D721Med (cell line): ENCODE data around the gene PGLYRP4.

Source experiments
- DNase-seq: peaks from one replicate; pipeline ENCODE4 v3.0.0; 2011; ENCODE audit warnings: low spot score; ENCODE audit not compliant: insufficient read length
- FAIRE-seq: peaks from 2 replicates; lab custom pipeline; 2011; peaks lifted over from hg19 to GRCh38; lab: Jason Lieb, UNC
- TF ChIP-seq, protein P1 (sequence below): IDR thresholded peaks from 2 replicates; pipeline ENCODE4 v1.5.1; 2012; ENCODE audit warnings: mild to moderate bottlenecking, control low read depth; ENCODE audit not compliant: insufficient read depth; ENCODE audit errors: missing control alignments

Gene PGLYRP4

DNA sequence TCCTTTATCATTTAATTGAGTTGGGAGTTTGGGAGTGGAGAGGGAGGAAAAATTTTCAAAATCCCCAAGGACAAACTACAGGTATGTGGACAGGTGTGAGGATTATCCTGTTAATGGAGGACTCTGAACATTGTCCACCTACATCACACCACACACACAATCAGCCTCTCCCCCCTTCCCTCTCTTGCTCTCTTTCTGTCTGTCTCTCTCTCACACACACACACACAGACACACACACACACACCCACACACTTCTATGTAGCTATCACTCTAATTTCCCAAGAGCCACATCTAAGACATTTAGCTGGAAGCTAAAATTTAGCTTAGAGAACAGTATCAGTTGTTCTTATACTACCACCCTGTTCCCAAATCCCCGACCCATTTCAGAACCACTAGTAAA, 40.8 kb upstream of the PGLYRP4 start:
- FAIRE-seq (no peak), DNase-seq (no peak)
- TF ChIP-seq, protein P1, sequence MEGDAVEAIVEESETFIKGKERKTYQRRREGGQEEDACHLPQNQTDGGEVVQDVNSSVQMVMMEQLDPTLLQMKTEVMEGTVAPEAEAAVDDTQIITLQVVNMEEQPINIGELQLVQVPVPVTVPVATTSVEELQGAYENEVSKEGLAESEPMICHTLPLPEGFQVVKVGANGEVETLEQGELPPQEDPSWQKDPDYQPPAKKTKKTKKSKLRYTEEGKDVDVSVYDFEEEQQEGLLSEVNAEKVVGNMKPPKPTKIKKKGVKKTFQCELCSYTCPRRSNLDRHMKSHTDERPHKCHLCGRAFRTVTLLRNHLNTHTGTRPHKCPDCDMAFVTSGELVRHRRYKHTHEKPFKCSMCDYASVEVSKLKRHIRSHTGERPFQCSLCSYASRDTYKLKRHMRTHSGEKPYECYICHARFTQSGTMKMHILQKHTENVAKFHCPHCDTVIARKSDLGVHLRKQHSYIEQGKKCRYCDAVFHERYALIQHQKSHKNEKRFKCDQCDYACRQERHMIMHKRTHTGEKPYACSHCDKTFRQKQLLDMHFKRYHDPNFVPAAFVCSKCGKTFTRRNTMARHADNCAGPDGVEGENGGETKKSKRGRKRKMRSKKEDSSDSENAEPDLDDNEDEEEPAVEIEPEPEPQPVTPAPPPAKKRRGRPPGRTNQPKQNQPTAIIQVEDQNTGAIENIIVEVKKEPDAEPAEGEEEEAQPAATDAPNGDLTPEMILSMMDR = no peak

DNA sequence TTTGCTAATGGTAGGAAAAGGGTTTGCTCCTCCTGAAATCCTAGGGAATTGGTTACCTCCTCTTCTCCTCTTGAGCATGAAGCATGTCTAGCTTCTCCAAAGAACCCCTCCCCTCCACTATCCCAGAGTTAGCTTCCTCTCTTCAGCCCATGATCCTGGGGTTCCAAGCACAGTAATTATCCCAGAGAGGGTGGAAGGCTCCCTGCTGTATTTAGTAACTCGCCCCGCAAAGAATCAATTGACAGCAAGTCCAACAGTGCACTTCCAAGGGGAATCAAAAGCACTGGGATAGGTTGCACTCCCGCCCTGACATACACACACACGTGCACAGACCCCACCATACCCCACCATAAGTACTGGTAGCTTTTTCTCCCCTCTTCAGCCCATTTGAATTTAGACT, 39.1 kb upstream of the PGLYRP4 start:
- no peak for DNase-seq
- TF ChIP-seq, protein P1 = no peak
- FAIRE-seq = no peak

DNA sequence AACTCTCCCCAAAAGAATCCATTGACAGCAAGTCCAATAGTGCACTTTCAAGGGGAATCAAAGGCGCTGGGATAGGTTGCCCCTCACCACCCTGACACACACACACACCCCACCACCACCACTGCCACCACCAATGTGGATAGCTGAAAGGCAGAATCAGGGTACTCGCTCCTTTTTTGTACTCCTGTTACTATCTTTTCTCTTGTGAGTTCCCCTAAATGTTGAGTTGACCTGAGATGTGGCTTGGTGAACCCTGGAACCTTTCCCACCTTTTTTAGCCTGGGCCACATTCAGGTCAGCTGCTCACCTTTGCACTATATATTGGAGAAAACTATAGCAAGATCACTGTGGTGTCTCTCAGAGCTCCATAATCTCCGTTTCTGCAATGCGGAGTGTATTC, 38.4 kb upstream of the PGLYRP4 start:
- FAIRE-seq = no peak
- TF ChIP-seq, protein P1 = no peak
- DNase-seq = no peak

DNA sequence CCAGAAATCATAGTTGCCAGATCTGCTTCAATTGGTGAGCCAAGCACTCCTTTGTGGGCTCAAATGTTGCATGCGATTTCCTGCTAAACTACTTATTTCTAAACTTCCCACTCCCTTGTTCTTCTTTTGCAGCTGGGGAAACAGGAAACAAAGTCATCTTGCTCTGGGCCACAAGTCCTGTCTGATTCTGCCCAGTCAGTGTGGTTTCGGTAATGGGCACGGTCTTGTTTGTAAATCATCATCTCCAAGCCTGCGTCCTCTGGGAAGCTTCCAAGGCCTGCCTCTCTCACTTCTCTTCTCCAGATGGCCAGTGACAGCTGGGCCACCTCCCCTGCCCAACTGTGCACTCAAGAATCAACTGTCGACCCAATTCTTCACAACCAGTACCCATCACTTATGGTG, 37.9 kb upstream of the PGLYRP4 start:
- TF ChIP-seq, protein P1 = no peak
- FAIRE-seq (no peak), DNase-seq (no peak)

DNA sequence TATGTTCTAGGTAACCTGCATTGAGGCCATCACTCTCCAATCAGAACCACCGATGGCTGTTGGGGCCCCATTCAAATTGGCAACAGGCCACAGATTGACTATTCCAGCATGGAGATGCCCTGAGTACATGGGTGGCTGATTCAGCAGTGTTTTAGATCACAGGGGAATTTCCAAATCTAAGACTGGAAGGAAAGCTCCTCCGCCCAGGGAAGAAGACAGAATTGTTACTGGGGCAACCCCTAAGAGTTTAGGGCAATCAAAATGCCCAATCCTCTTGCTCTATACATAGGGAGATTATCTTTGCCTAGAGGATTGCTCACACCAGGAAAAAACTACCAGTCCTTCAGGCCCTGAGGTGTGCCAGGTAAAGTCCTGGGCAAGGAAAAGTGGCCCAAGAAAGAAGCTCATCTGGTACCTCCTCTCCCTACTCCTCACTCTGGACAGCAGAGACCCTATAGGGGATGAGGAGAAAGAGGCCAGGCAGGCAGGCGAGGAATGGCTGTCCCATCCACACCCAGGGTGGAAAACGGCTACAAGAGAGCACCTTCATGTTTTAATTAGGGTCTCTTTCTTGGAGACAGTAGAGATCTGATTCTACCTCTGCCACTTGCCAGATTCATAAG, 36.4 kb upstream of the PGLYRP4 start:
- DNase-seq = no peak
- FAIRE-seq = no peak
- TF ChIP-seq, protein P1 = no peak

DNA sequence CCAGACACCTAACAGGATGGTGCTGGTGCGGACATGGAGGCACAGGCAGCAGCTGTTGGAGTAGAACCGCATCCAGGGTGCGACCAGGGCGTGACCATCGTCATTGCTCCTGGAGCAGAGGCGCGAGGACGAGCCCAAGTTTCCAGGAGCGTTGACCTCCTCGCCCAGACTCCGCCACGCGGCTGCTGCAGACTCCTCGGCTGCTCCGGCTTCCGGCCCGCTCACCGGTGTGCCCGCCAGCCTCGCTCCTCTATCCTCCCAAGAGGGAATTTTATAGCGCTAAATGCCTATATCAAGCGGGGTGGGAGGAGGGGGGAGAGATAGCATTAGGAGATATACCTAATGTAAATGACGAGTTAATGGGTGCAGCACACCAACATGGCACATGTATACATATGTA, 32.1 kb upstream of the PGLYRP4 start:
- TF ChIP-seq, protein P1 = no peak
- no peak for DNase-seq
- no peak for FAIRE-seq

DNA sequence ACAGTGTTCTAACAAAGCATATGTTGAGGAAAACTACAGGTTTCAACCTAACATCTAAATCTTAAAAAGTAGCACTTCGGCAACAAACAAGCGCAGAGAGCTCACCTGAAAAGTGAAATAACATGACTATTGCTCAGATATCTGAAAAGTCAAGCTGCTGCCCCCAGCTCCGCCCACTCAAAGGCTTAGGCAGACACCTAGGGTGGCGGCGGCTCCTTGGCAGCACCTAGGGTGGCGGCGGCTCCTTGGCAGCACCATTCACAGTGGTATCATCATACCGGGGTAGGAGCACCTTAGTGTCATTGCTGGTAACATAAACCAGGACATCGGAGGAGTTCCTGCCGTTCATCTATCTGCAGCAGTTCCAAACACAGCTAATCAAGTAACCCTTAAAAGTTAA, 30.9 kb upstream of the PGLYRP4 start:
- FAIRE-seq (no peak), DNase-seq (no peak)
- TF ChIP-seq, protein P1 = no peak
